HCT116 (cell line): ENCODE data around the gene IFI27.

Experiments used
- CEBPB ChIP-seq: IDR thresholded peaks from 2 replicates; pipeline ENCODE4 v1.6.1; 2012; ENCODE audit warnings: low read depth
- SIN3A ChIP-seq: IDR thresholded peaks from 2 replicates; pipeline ENCODE4 v1.6.1; 2012; ENCODE audit warnings: low read depth
- TF ChIP-seq, protein P1 (sequence below), 3 experiments: fragments of 200-600 bp in 1 of 3; sonication (generic) in 1 of 3; IDR thresholded peaks in 2 of 3; conservative IDR thresholded peaks in 1 of 3; 2 replicates each; pipeline ENCODE4 v1.5.1; 2012 to 2017; ENCODE audit warnings: low read depth in 2 of 3, low read length in 2 of 3, antibody characterized with exemption in 1 of 3, borderline replicate concordance in 1 of 3, control low read depth in 1 of 3, mild to moderate bottlenecking in 1 of 3, mixed read lengths in 1 of 3, mixed run types in 1 of 3, moderate library complexity in 1 of 3; ENCODE audit not compliant: insufficient read depth in 1 of 3

DNA sequence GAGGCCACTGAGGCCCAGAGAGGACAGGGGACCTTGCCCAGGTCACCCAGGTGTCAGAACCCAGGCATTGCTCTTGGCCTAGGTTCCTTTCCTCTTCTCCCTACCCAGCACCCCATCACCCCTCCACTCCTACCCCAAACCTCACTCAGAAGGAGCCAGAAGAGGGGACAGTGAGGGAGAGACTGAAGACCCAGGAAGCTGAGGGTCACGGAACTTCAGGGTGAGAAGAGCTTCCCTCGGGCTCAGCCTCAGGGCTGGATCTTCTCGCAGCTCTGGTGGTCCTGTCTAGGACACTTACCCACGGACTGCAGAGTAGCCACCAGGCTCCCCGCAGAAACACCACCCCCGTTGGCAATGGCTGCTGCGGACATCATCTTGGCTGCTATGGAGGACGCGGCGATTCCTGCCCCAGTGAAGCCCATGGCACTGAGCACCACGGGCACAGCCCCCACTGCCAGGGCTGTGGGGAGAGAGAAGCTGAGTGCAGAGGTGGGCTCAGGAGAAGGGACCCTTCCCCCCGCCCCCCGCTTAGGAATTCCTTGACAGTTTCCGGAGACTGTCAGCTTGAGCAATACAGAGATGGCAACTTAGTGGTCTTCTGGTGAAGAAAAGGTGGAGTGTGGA, 17.8 kb downstream of the IFI27 start:
- TF ChIP-seq CEBPB (no peak), SIN3A (no peak)
- TF ChIP-seq, protein P1, sequence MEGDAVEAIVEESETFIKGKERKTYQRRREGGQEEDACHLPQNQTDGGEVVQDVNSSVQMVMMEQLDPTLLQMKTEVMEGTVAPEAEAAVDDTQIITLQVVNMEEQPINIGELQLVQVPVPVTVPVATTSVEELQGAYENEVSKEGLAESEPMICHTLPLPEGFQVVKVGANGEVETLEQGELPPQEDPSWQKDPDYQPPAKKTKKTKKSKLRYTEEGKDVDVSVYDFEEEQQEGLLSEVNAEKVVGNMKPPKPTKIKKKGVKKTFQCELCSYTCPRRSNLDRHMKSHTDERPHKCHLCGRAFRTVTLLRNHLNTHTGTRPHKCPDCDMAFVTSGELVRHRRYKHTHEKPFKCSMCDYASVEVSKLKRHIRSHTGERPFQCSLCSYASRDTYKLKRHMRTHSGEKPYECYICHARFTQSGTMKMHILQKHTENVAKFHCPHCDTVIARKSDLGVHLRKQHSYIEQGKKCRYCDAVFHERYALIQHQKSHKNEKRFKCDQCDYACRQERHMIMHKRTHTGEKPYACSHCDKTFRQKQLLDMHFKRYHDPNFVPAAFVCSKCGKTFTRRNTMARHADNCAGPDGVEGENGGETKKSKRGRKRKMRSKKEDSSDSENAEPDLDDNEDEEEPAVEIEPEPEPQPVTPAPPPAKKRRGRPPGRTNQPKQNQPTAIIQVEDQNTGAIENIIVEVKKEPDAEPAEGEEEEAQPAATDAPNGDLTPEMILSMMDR (IDR thresholded peaks at IDR 0.05 in 2 of 3, conservative IDR thresholded peaks at IDR 0.05 in 1 of 3; ENCODE audit: borderline replicate concordance in 1 of 3, insufficient read depth in 1 of 3, low read depth in 2 of 3, low read length in 2 of 3), result no peak
